ENCODE data around the gene HORMAD1. TPM values are rescaled to one million over a fixed set of nuclear protein-coding genes. Genes with fewer than 3 reads are reported as not detected.
"Not testable (repeated sequence)": the region's sequence is repeated elsewhere in the genome, so short reads cannot be mapped to it uniquely, and the experiment has no call there.

HORMAD1 gene
- total and polyA plus RNA-seq, 2 donors (not counting 3 experiments of a cell fraction or from before 2014, with no cell fraction given), result not detected

DNA sequence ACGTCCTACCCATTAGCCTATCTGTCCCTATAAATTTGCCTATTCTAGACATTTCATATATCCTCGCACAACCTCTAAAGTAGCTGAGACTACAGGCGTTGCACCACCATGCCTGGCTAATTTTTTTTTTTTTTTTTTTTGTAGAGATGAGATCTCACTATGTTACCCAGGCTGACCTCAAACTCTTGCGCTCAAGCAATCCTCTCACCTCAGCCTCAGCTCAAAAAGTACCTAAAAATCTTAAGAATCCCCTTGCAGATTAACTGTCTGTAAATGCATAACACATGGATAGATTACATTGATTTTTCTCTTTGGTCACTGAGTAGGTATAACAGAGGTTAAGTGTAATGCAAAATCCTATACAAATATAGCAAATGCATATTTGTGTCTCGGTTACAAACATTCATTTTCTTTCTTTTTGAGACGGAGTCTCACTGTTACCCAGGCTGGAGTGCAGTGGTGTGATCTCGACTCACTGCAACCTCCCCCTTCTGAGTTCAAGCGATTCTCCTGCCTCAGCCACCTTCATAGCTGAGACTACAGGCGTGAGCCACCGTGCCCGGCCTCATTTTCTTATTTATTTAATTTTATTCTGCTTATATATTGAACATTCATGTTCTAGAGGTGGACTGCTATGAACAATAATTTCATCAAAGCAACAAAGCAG, 2.3 kb downstream of the HORMAD1 start:
- intact Hi-C loops (cut with micrococcal nuclease), result loop anchor here (10.0 kb wide), 1 partner anchor 64 kb away; no protein-coding TSS in a partner anchor
- no peaks in the 10 kb centered on the region for H3K27me3 ChIP-seq (ENCODE audit: control insufficient read depth in 2 of 2, insufficient read depth in 2 of 2, low read length in 2 of 2)
- H3K4me1 ChIP-seq (ENCODE audit: control insufficient read depth, extremely low read depth, insufficient read depth, low read length), result no peaks in the 10 kb centered on the region
- no peak overlapping the region for H3K9ac ChIP-seq (replicated peaks; ENCODE audit: extremely low read depth, insufficient read depth, low read length)
- no peak overlapping the region for H3K27ac ChIP-seq (ENCODE audit: insufficient read depth, low read depth, low read length)
- no peaks in the 10 kb centered on the region for H3K9me1 ChIP-seq (replicated peaks; ENCODE audit: control insufficient read depth, extremely low read depth, insufficient read depth, low read length)
- no peak overlapping the region for H2AFZ ChIP-seq (ENCODE audit: low read depth, low read length)
- H3K4me2 ChIP-seq (ENCODE audit: insufficient read depth, low read length), result no peak overlapping the region
- TF ChIP-seq POLR2AphosphoS5 (IDR thresholded peaks at IDR 0.05; ENCODE audit: insufficient read depth, low read depth, low read length) (no peak), POLR2A (IDR thresholded peaks at IDR 0.05; ENCODE audit: low read depth, low read length) (no peak), MYC (IDR thresholded peaks at IDR 0.05; ENCODE audit: low read depth, low read length) (no peak), GATA2 (IDR thresholded peaks at IDR 0.05; ENCODE audit: insufficient read depth, insufficient read length, low read depth, low read length) (no peak), EZH2 (IDR thresholded peaks at IDR 0.05; ENCODE audit: borderline replicate concordance, low read depth, low read length, severe bottlenecking) (no peak), JUN (IDR thresholded peaks at IDR 0.05; ENCODE audit: borderline replicate concordance, insufficient read depth, insufficient read length, low read depth) (no peak), FOS (IDR thresholded peaks at IDR 0.05; ENCODE audit: borderline replicate concordance, insufficient read depth, low read length) (no peak)
- TF ChIP-seq, protein P1, sequence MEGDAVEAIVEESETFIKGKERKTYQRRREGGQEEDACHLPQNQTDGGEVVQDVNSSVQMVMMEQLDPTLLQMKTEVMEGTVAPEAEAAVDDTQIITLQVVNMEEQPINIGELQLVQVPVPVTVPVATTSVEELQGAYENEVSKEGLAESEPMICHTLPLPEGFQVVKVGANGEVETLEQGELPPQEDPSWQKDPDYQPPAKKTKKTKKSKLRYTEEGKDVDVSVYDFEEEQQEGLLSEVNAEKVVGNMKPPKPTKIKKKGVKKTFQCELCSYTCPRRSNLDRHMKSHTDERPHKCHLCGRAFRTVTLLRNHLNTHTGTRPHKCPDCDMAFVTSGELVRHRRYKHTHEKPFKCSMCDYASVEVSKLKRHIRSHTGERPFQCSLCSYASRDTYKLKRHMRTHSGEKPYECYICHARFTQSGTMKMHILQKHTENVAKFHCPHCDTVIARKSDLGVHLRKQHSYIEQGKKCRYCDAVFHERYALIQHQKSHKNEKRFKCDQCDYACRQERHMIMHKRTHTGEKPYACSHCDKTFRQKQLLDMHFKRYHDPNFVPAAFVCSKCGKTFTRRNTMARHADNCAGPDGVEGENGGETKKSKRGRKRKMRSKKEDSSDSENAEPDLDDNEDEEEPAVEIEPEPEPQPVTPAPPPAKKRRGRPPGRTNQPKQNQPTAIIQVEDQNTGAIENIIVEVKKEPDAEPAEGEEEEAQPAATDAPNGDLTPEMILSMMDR (IDR thresholded peaks at IDR 0.05; ENCODE audit: extremely low read depth in 1 of 2, insufficient read depth in 1 of 2, low read depth in 1 of 2, low read length in 2 of 2), result no peak
- TF ChIP-seq, protein P2, sequence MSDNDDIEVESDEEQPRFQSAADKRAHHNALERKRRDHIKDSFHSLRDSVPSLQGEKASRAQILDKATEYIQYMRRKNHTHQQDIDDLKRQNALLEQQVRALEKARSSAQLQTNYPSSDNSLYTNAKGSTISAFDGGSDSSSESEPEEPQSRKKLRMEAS (IDR thresholded peaks at IDR 0.05; ENCODE audit: insufficient read depth, insufficient read length), result no peak
- H4K20me1 ChIP-seq (replicated peaks; ENCODE audit: control insufficient read depth, extremely low read depth, insufficient read depth, low read length), result no peaks in the 10 kb centered on the region
- no TSS peak for BruUV-seq (replicated peaks)
- DNase-seq (ENCODE audit: low read depth, low spot score) (no peak), FAIRE-seq (no peak)
- ChIA-PET CTCF (no interaction called here), POLR2A (no interaction called here)
- dilution Hi-C loops (cut with MboI; ENCODE audit: extremely low pct_ligation_motif_present, low sequenced_read_pairs), result no loop called here
- H3K4me3 ChIP-seq (replicated peaks in 1 of 3; ENCODE audit: insufficient read depth in 1 of 3, low read depth in 1 of 3, low read length in 3 of 3), result no peak overlapping the region
- no peaks in the 10 kb centered on the region for H3K79me2 ChIP-seq (ENCODE audit: control insufficient read depth, insufficient read depth, low read length)
- no peaks in the 10 kb centered on the region for H3K36me3 ChIP-seq (ENCODE audit: control insufficient read depth in 2 of 2, extremely low read depth in 1 of 2, insufficient read depth in 2 of 2, low read length in 2 of 2)
- H3K9me3 ChIP-seq (replicated peaks; ENCODE audit: control insufficient read depth, insufficient read depth, low read length), result no peaks in the 10 kb centered on the region

DNA sequence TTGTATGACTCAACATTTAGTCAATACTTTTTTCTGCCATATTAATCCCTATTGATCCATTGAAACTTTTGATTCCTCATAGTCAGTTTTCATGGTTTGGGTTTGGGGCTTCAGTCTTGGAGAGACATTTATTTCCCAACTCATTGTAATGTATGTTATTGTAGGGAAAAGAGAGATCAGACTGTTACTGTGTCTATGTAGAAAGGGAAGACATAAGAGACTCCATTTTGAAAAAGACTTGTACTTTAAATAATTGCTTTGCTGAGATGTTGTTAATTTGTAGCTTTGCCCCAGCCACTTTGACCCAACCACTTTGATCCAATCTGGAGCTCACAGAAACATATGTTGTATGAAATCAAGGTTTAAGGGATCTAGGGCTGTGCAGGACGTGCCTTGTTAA, 11.7 kb downstream of the HORMAD1 start:
- H3K4me2 ChIP-seq (ENCODE audit: insufficient read depth, low read length); H3K4me1 ChIP-seq (ENCODE audit: control insufficient read depth, extremely low read depth, insufficient read depth, low read length); H3K27me3 ChIP-seq (ENCODE audit: control insufficient read depth in 2 of 2, insufficient read depth in 2 of 2, low read length in 2 of 2); DNase-seq (ENCODE audit: low read depth, low spot score); H3K79me2 ChIP-seq (ENCODE audit: control insufficient read depth, insufficient read depth, low read length); H3K9me3 ChIP-seq (replicated peaks; ENCODE audit: control insufficient read depth, insufficient read depth, low read length); intact Hi-C loops (cut with micrococcal nuclease); dilution Hi-C loops (cut with MboI; ENCODE audit: extremely low pct_ligation_motif_present, low sequenced_read_pairs); H4K20me1 ChIP-seq (replicated peaks; ENCODE audit: control insufficient read depth, extremely low read depth, insufficient read depth, low read length); POLR2A ChIA-PET; H3K9ac ChIP-seq (replicated peaks; ENCODE audit: extremely low read depth, insufficient read depth, low read length); H2AFZ ChIP-seq (ENCODE audit: low read depth, low read length); FAIRE-seq; H3K9me1 ChIP-seq (replicated peaks; ENCODE audit: control insufficient read depth, extremely low read depth, insufficient read depth, low read length); H3K27ac ChIP-seq (ENCODE audit: insufficient read depth, low read depth, low read length); H3K36me3 ChIP-seq (ENCODE audit: control insufficient read depth in 2 of 2, extremely low read depth in 1 of 2, insufficient read depth in 2 of 2, low read length in 2 of 2); H3K4me3 ChIP-seq (replicated peaks in 1 of 3; ENCODE audit: insufficient read depth in 1 of 3, low read depth in 1 of 3, low read length in 3 of 3); BruUV-seq (replicated peaks): not testable (repeated sequence)
- CTCF ChIA-PET, result interaction anchor here (0.9 to 2.2 kb wide), 2 partner anchors 12 to 104 kb away, joined by 3 to 7 read pairs; partner anchors contain the start of gene GOLPH3L

Data from endothelial cell of umbilical vein (primary cell).